ENCODE data around the gene SLC66A2. TPM values are rescaled to one million over a fixed set of nuclear protein-coding genes. Genes with fewer than 3 reads are reported as not detected.

SLC66A2 gene
- total RNA-seq, 1 donor from 2014 or later: 48.1 TPM

- DNase-seq (ENCODE audit: low spot score): no peak
- Mint-ChIP-seq H3K36me3 (ENCODE audit: low read depth) (no peaks in the 10 kb centered on the region), H3K27me3 (ENCODE audit: low read depth) (peaks cover 4% of the 10 kb centered on the region), H3K27ac (no peak overlapping the region), H3K9me3 (peaks cover 8% of the 10 kb centered on the region), H3K4me1 (ENCODE audit: low read depth) (no peaks in the 10 kb centered on the region), H3K4me3 (ENCODE audit: low read depth) (no peak overlapping the region)
- intact Hi-C loops (cut with micrococcal nuclease): no loop called here
Measured at GRCh38 chr18:79857082-79857671, 94.3 kb downstream of the SLC66A2 start.

DNA sequence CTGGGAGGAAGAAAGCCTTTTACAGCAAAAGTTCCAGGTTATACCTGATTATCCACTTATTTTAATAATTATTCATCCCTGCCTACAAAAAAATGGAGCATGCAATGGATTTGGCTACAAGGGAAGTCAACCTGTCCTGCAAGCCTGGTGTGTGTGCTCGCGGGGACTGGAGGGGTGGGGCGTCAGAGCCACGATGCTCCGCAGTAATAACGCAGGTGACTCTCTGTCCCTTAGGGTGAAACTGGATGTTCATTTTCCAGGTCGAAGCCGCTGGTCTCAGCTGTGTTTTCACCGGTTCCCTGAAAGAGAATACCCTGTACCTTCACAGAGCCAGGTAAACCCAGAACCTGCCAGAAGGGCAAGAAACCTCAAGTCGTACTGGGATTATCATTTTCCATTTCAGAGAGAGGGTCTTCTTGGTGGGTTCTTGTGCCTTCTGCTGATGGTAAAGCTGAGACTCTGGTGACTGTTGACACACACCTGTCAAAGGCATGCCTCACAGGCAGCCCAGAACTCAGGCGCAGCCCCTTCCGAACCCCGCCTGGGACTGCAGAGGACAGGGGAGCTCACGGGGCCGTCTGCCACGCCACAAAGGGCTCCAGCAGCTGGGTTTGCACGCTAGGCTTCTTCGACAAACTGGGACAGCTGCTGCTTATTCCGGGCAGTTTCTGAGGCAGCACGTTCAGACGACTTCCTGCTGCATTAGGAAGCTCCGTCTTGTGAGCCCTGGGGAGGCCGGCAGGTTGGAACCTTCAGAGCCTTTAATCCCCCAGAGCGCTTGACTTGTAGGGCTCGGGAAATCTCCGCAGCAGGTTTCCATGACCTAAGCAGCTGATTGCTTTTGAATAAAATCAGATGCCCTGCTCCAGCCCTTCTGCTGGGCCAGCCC, 95.1 kb downstream of the SLC66A2 start:
- H3K4me1 Mint-ChIP-seq (ENCODE audit: low read depth): no peaks in the 10 kb centered on the region
- H3K27me3 Mint-ChIP-seq (ENCODE audit: low read depth): peaks cover 1% of the 10 kb centered on the region
- H3K36me3 Mint-ChIP-seq (ENCODE audit: low read depth): no peaks in the 10 kb centered on the region
- H3K27ac Mint-ChIP-seq: no peak overlapping the region
- no peak for DNase-seq (ENCODE audit: low spot score)
- no peak overlapping the region for H3K4me3 Mint-ChIP-seq (ENCODE audit: low read depth)
- H3K9me3 Mint-ChIP-seq: no peaks in the 10 kb centered on the region
- intact Hi-C loops (cut with micrococcal nuclease): no loop called here

- no peaks in the 10 kb centered on the region for H3K36me3 Mint-ChIP-seq (ENCODE audit: low read depth)
- no peak overlapping the region for H3K27ac Mint-ChIP-seq
- intact Hi-C loops (cut with micrococcal nuclease): no loop called here
- H3K27me3 Mint-ChIP-seq (ENCODE audit: low read depth): peaks cover 1% of the 10 kb centered on the region
- no peaks in the 10 kb centered on the region for H3K9me3 Mint-ChIP-seq
- H3K4me3 Mint-ChIP-seq (ENCODE audit: low read depth): no peak overlapping the region
- DNase-seq (ENCODE audit: low spot score): no peak
- no peaks in the 10 kb centered on the region for H3K4me1 Mint-ChIP-seq (ENCODE audit: low read depth)
Measured at GRCh38 chr18:79855147-79855933, 96.1 kb downstream of the SLC66A2 start.

GRCh38 chr18:79853993-79854364, 97.5 kb downstream of the SLC66A2 start:
- Mint-ChIP-seq H3K9me3 (no peaks in the 10 kb centered on the region), H3K27ac (no peak overlapping the region), H3K36me3 (ENCODE audit: low read depth) (no peaks in the 10 kb centered on the region), H3K4me3 (ENCODE audit: low read depth) (no peak overlapping the region), H3K27me3 (ENCODE audit: low read depth) (peaks cover 1% of the 10 kb centered on the region), H3K4me1 (ENCODE audit: low read depth) (no peaks in the 10 kb centered on the region)
- DNase-seq (ENCODE audit: low spot score): no peak
- intact Hi-C loops (cut with micrococcal nuclease): no loop called here

- intact Hi-C loops (cut with micrococcal nuclease): no loop called here
- no peaks in the 10 kb centered on the region for H3K9me3 Mint-ChIP-seq
- peaks cover 1% of the 10 kb centered on the region for H3K27me3 Mint-ChIP-seq (ENCODE audit: low read depth)
- no peaks in the 10 kb centered on the region for H3K4me1 Mint-ChIP-seq (ENCODE audit: low read depth)
- no peak overlapping the region for H3K4me3 Mint-ChIP-seq (ENCODE audit: low read depth)
- no peaks in the 10 kb centered on the region for H3K36me3 Mint-ChIP-seq (ENCODE audit: low read depth)
- H3K27ac Mint-ChIP-seq: no peak overlapping the region
- DNase-seq (ENCODE audit: low spot score): no peak
Measured at GRCh38 chr18:79853303-79853992, 98.0 kb downstream of the SLC66A2 start.

GRCh38 chr18:79852561-79853302, 98.7 kb downstream of the SLC66A2 start:
- Mint-ChIP-seq H3K27me3 (ENCODE audit: low read depth) (peaks cover 1% of the 10 kb centered on the region), H3K4me3 (ENCODE audit: low read depth) (no peak overlapping the region), H3K27ac (no peak overlapping the region), H3K36me3 (ENCODE audit: low read depth) (no peaks in the 10 kb centered on the region), H3K9me3 (no peaks in the 10 kb centered on the region), H3K4me1 (ENCODE audit: low read depth) (no peaks in the 10 kb centered on the region)
- intact Hi-C loops (cut with micrococcal nuclease): no loop called here
- no peak for DNase-seq (ENCODE audit: low spot score)

Other genes starting within 250 kb of the SLC66A2 start
- gene KCNG2, start 153.7 kb downstream of the SLC66A2 start, total RNA-seq: not detected in 2 replicates
- gene HSBP1L1, start 13.0 kb upstream of the SLC66A2 start, total RNA-seq: 12.0 and 15.5 TPM in 2 replicates
- gene TXNL4A, start 36.9 kb upstream of the SLC66A2 start, total RNA-seq: 181 and 194 TPM in 2 replicates
- 48.4 and 49.4 TPM in 2 replicates for gene RBFA, start 82.8 kb upstream of the SLC66A2 start, total RNA-seq
- gene ADNP2, start 157.6 kb upstream of the SLC66A2 start, total RNA-seq: 28.1 and 28.9 TPM in 2 replicates